OCI-LY1 (cell line): ENCODE results near the gene RTBDN.
A peak's percentile ranks its signal among the peaks of the same experiment; 100 is the strongest.

Source experiments
- H2AFZ ChIP-seq: fragments of 200-600 bp; sonication (generic), shearing (Covaris generic); 2 replicates; pipeline ENCODE4 v1.6.0; 2014; ENCODE audit warnings: antibody characterized with exemption, mild to moderate bottlenecking, low read length
- H3F3A ChIP-seq: fragments of 200-600 bp; sonication (generic), shearing (Covaris generic); 2 replicates; pipeline ENCODE4 v1.6.0; 2014; ENCODE audit warnings: mild to moderate bottlenecking, antibody characterized with exemption, low read length, moderate library complexity; ENCODE audit not compliant: insufficient read depth
- H3K27ac ChIP-seq: fragments of 200-600 bp; sonication (generic); 2 replicates; pipeline ENCODE4 v1.5.1; 2014; ENCODE audit warnings: low read length, mixed run types, mild to moderate bottlenecking, low read depth; ENCODE audit not compliant: poor library complexity, severe bottlenecking
- H3K27me3 ChIP-seq: fragments of 200-600 bp; sonication (generic); 2 replicates; pipeline ENCODE4 v1.6.0; 2014; ENCODE audit warnings: antibody characterized with exemption, mild to moderate bottlenecking, low read length, moderate library complexity; ENCODE audit not compliant: insufficient read depth
- H3K36me3 ChIP-seq: fragments of 200-600 bp; sonication (generic); 2 replicates; pipeline ENCODE4 v1.6.1; 2014; ENCODE audit warnings: mild to moderate bottlenecking, antibody characterized with exemption, low read length, moderate library complexity, mixed read lengths; ENCODE audit not compliant: insufficient read depth
- H3K4me1 ChIP-seq: fragments of 200-600 bp; sonication (generic); 2 replicates; pipeline ENCODE4 v1.5.1; 2014; ENCODE audit warnings: mild to moderate bottlenecking, low read length, moderate library complexity; ENCODE audit not compliant: insufficient read depth, severe bottlenecking
- H3K4me2 ChIP-seq: fragments of 200-600 bp; sonication (generic), shearing (Covaris generic); 2 replicates; pipeline ENCODE4 v1.6.1; 2014; ENCODE audit warnings: low read length
- H3K4me3 ChIP-seq: fragments of 200-600 bp; sonication (generic); 2 replicates; pipeline ENCODE4 v1.5.1; 2014; ENCODE audit warnings: low read length, low read depth, mild to moderate bottlenecking, mixed read lengths; ENCODE audit not compliant: poor library complexity, severe bottlenecking
- H3K79me2 ChIP-seq: fragments of 200-600 bp; shearing (Covaris generic); 2 replicates; pipeline ENCODE4 v1.6.1; 2016; ENCODE audit warnings: mixed run types, low read length, mixed read lengths; ENCODE audit not compliant: insufficient read depth
- H3K9ac ChIP-seq: fragments of 200-600 bp; sonication (generic), shearing (Covaris generic); 2 replicates; pipeline ENCODE4 v1.6.1; 2014; ENCODE audit warnings: mild to moderate bottlenecking, low read length, mixed read lengths
- H3K9me2 ChIP-seq: fragments of 200-600 bp; sonication (generic), shearing (Covaris generic); 2 replicates; pipeline ENCODE4 v1.6.1; 2014; ENCODE audit warnings: low read depth, mild to moderate bottlenecking, low read length, mixed read lengths
- H3K9me3 ChIP-seq: fragments of 200-600 bp; shearing (Covaris generic); 2 replicates; pipeline ENCODE4 v1.6.1; 2014; ENCODE audit warnings: low read length, mixed read lengths
- H4K20me1 ChIP-seq: fragments of 200-600 bp; sonication (generic), shearing (Covaris generic); 2 replicates; pipeline ENCODE4 v1.6.0; 2016; ENCODE audit warnings: mild to moderate bottlenecking, low read length; ENCODE audit not compliant: insufficient read depth
- EZH2 ChIP-seq: fragments of 200-600 bp; sonication (generic), shearing (Covaris generic); IDR thresholded peaks from 2 replicates; pipeline ENCODE4 v1.8.0; 2017; ENCODE audit warnings: borderline replicate concordance, mixed run types, mild to moderate bottlenecking, antibody characterized with exemption, low read length, moderate library complexity, mixed read lengths
- TF ChIP-seq, protein P1 (sequence below): fragments of 200-600 bp; sonication (generic), shearing (Covaris generic); IDR thresholded peaks from 2 replicates; pipeline ENCODE4 v1.5.1; 2017; ENCODE audit warnings: mild to moderate bottlenecking, antibody characterized with exemption, low read length, moderate library complexity, mixed read lengths

The RTBDN gene

GRCh38 chr19:12865746-12866415 lies 31.5 kb upstream of the RTBDN start:
- no peak overlapping the region for H3K4me3 ChIP-seq
- no peak overlapping the region for H3K27ac ChIP-seq
- H3K79me2 ChIP-seq, result no peaks in the 10 kb centered on the region
- no peak overlapping the region for H2AFZ ChIP-seq
- H3K4me2 ChIP-seq, result no peak overlapping the region
- no peaks in the 10 kb centered on the region for H4K20me1 ChIP-seq
- 0 out of 2 replicates have a peak, but pooled peaks cover 4% of the 10 kb centered on the region for H3K36me3 ChIP-seq
- H3F3A ChIP-seq, result no peaks in the 10 kb centered on the region
- H3K4me1 ChIP-seq, result peaks cover 10% of the 10 kb centered on the region
- H3K27me3 ChIP-seq, result no peaks in the 10 kb centered on the region
- no peaks in the 10 kb centered on the region for H3K9me3 ChIP-seq
- H3K9me2 ChIP-seq, result no peaks in the 10 kb centered on the region
- H3K9ac ChIP-seq, result no peak overlapping the region
- TF ChIP-seq, protein P1, sequence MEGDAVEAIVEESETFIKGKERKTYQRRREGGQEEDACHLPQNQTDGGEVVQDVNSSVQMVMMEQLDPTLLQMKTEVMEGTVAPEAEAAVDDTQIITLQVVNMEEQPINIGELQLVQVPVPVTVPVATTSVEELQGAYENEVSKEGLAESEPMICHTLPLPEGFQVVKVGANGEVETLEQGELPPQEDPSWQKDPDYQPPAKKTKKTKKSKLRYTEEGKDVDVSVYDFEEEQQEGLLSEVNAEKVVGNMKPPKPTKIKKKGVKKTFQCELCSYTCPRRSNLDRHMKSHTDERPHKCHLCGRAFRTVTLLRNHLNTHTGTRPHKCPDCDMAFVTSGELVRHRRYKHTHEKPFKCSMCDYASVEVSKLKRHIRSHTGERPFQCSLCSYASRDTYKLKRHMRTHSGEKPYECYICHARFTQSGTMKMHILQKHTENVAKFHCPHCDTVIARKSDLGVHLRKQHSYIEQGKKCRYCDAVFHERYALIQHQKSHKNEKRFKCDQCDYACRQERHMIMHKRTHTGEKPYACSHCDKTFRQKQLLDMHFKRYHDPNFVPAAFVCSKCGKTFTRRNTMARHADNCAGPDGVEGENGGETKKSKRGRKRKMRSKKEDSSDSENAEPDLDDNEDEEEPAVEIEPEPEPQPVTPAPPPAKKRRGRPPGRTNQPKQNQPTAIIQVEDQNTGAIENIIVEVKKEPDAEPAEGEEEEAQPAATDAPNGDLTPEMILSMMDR, result no peak
- no peak for TF ChIP-seq EZH2

DNA sequence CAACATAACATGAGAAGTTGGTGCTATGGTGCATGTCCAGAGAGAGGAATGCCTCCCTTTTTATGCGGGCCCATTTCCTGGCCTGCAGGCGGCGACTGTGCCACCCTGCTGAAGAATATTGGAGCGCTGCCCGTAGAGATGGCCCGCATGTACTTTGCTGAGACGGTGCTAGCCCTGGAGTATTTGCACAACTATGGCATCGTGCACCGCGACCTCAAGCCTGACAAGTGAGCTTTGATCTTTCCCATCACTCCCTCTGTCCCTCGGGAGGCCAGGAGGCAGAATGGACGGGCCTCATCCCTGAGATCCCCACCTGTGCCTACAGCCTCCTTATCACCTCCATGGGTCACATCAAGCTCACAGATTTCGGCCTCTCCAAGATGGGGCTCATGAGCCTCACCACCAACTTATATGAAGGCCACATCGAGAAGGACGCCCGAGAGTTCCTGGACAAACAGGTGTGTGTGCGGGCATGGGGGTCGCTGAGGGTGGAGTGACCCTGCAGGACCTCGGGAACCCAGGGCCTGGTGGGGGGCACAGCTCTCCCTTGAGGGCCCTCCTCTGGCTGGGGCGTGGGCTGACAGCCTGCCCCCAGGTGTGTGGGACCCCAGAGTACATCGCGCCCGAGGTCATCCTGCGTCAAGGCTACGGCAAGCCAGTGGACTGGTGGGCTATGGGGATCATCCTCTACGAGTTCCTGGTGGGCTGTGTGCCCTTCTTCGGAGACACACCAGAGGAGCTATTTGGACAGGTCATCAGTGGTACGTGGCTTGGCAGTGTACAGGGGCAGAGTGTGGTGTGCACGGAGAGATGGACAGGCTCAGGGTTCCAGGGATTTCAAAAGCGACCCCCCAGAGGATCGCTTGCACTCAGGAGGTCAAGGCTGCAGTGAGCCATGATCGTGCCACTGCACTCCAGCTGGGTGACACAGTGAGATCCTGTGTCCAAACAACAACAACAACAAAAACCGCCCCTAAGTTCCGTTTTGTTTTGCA lies 30.6 kb upstream of the RTBDN start:
- no peaks in the 10 kb centered on the region for H3K27me3 ChIP-seq
- H4K20me1 ChIP-seq, result no peaks in the 10 kb centered on the region
- H3K79me2 ChIP-seq, result no peaks in the 10 kb centered on the region
- H3K4me2 ChIP-seq, result no peak overlapping the region
- no peaks in the 10 kb centered on the region for H3F3A ChIP-seq
- H3K4me3 ChIP-seq, result no peak overlapping the region
- peaks cover 8% of the 10 kb centered on the region; the same call in 1 of the 2 replicates for H3K36me3 ChIP-seq
- no peak overlapping the region for H3K9ac ChIP-seq
- H3K9me2 ChIP-seq, result no peaks in the 10 kb centered on the region
- H3K27ac ChIP-seq, result no peak overlapping the region
- H3K4me1 ChIP-seq, result peaks cover 10% of the 10 kb centered on the region
- TF ChIP-seq, protein P1, result peak; percentile 36; the same call in 1 of the 2 replicates
- TF ChIP-seq EZH2, result no peak
- no peaks in the 10 kb centered on the region for H3K9me3 ChIP-seq
- H2AFZ ChIP-seq, result no peak overlapping the region

DNA sequence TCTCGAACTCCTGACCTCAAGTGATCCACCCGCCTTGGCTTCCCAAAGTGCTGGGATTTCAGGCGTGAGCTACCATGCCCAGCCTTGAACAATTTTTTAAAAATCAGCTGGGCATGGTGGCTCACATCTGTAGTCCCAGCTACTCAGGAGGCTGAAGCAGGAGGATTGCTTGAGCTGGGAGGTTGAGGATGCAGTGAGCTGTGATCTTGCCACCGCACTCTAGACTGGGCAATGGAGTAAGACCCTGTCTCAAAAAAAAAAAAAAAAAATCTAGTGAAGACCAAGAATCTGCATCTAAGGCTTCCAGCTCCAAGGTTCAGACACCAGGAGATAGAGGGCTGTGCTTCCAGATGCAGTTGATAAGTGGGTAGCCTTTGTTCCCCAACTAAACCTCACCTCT lies 29.8 kb upstream of the RTBDN start:
- no peak overlapping the region for H2AFZ ChIP-seq
- H3K36me3 ChIP-seq, result peaks cover 16% of the 10 kb centered on the region
- H3K27ac ChIP-seq, result no peak overlapping the region
- no peaks in the 10 kb centered on the region for H3K9me3 ChIP-seq
- TF ChIP-seq, protein P1, result no peak
- no peak for TF ChIP-seq EZH2
- H3F3A ChIP-seq, result no peaks in the 10 kb centered on the region
- no peaks in the 10 kb centered on the region for H3K9me2 ChIP-seq
- no peaks in the 10 kb centered on the region for H3K27me3 ChIP-seq
- H3K4me3 ChIP-seq, result no peak overlapping the region
- H3K4me2 ChIP-seq, result no peak overlapping the region
- H3K79me2 ChIP-seq, result no peaks in the 10 kb centered on the region
- H3K4me1 ChIP-seq, result peaks cover 10% of the 10 kb centered on the region
- H3K9ac ChIP-seq, result no peak overlapping the region
- H4K20me1 ChIP-seq, result no peaks in the 10 kb centered on the region
